ENCODE results near the gene PPIAL4G.
"Not testable (repeated sequence)": the region's sequence is repeated elsewhere in the genome, so short reads cannot be mapped to it uniquely, and the experiment has no call there.

PPIAL4G gene

DNA sequence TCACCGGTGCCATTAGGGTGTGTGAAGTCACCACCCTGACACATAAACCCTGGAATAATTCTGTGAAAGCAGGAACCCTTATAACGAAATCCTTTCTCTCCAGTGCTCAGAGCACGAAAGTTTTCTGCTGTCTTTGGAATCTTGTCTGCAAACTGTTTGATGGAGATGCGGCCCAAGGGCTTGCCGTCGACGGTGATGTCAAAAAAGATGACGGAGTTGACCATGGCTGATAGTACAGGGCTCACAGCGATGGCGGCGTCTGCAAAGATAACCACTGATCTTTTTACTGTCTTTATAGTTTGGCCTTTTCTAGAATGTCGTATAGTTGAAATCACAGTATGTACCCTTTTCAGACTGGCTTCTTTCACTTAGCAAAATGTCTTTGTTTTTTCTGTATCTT is at the start of gene PPIAL4G:
PPIAL4G (minus strand) TSS at position 274 of the 400 bp plus-strand sequence; CDS start at position 224, 50 bp downstream.
- not testable (repeated sequence) for H3K27ac ChIP-seq

DNA sequence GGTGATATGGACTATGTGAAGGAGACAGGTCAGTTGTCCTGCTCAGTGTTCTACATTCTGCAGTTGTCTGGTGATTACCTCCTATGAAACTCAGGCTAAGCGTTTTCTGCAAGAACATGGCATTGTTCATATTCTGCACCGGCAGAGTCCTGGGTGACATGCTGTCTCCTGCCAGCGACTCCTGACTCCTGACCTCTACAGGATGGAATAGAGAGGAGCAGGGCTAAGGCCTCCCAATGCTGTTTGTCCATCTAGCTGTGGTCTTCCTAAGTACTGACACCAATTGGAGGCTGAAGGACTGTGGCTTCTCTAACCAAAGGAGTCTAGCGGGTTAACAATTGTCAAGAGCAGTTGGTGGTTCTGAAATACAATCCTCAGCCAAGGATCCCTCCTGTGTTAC is 49.1 kb upstream of the PPIAL4G start:
- not testable (repeated sequence) for H3K27ac ChIP-seq

- TF ChIP-seq CTCF (conservative IDR thresholded peaks at IDR 0.05), result peak; percentile 4; the same call in 1 of the 2 replicates
- peak overlapping the region; percentile 51; the same call in 1 of the 2 replicates for H3K27ac ChIP-seq
Observed at GRCh38 chr1:148529101-148529567, 46.0 kb upstream of the PPIAL4G start.

GRCh38 chr1:148528591-148528990 is 45.5 kb upstream of the PPIAL4G start:
- peak overlapping the region; percentile 51; the same call in 1 of the 2 replicates for H3K27ac ChIP-seq

- H3K27ac ChIP-seq, result not testable (repeated sequence)
Observed at GRCh38 chr1:148526587-148526986, 43.5 kb upstream of the PPIAL4G start.

- peak overlapping the region; percentile 73 for H3K27ac ChIP-seq
Observed at GRCh38 chr1:148523205-148524144, 40.4 kb upstream of the PPIAL4G start.

DNA sequence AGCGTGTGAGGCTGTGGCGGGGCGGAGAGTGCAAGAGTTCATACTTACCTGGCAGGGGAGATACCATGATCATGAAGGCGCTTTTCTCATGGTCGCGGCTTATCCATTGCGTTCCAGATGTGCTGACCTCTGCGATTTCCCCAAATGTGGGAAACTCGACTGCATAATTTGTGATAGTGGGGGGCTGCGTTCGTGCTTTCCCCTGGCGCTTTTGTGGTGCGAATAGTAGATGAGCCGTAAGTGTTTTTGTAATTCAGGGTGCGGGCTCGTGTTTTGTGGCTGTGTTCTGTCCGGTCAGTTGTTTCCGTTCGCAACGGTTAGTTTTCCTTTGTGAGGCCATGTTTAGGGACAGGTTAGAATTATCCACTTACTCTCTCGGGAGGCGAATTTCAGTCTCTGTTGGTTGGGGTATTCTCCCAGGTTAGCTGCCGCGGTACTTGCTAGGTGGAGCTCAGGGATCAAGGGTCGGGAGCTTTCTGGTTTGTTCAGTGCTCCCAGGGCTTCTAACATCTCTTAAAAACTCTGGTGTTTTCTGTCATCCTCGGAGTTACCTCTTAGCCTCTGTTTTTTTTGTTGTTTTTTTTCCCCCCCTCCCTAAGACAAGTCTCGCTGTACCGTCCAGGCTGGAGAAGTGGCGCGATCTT is 39.6 kb upstream of the PPIAL4G start:
- peak overlapping the region; percentile 73 for H3K27ac ChIP-seq

DNA sequence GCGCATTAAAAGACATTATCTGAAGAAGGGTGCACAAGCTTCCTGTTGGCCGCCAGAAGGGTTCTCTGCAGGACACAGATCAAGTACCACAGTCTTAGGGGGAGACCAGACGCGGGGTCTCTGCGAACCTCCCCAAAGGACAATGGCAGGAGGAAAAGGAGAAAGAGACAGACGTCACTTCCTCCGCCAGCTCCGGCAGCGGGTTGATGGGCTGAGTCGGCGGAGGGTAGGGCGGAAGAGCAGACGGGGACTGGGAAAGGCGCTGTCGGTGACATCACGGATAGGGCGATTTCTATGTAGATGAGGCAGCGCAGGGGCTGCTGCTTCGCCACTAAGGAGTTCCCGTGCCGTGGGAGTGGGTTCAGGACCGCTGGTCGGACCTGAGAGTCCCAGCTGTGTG is 39.0 kb upstream of the PPIAL4G start:
- H3K27ac ChIP-seq, result peak overlapping the region; percentile 73

DNA sequence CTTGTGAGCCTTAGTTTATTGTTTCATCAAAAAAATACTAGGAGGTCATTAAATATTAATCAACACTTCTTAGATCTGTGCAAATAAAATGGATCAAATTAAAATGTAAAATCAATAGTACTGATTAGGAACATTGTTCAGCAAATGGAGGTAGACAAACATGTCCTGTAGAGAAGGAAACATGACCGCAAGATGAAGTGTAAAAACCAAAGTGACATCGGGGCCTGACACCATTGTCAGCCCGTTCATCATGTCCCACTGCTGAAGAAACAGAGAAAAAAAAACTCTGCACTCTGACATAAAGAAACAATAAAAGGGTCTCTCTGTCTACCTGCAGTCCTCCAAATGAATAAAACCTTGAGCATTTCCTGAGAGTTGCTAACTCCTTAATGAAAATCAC is 31.2 kb upstream of the PPIAL4G start:
- not testable (repeated sequence) for H3K27ac ChIP-seq

DNA sequence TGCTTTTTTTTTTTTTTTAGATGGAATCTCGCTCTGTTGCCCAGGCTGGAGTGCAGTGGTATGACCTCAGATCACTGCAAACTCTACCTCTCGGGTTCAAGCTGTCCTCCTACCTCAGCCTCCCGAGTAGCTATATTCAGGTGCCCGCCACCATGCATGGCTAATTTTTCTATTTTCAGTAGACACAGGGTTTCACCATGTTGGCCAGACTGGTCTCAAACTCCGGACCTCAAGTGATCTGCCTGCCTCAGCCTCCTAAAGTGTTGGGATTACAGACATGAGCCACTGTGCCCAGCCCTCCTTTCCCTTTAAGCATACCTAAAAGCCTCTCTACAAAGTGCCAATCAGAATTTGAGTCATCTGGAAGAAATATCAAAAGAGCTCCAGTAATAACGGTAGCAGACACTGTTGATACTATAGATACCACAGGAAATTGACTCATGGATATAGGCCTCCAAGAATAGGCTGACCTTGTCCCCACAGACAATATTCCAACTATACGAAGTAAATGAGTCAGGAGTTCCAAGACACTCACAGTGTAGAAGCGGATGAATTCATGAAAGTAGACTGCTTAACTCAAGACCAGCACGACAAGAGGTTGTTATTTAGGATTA is 29.6 kb upstream of the PPIAL4G start:
- not testable (repeated sequence) for H3K27ac ChIP-seq

- H3K27ac ChIP-seq, result not testable (repeated sequence)
Observed at GRCh38 chr1:148493933-148494332, 10.8 kb upstream of the PPIAL4G start.

- not testable (repeated sequence) for H3K27ac ChIP-seq
Observed at GRCh38 chr1:148481134-148481533, 2.0 kb downstream of the PPIAL4G start.

- not testable (repeated sequence) for H3K27ac ChIP-seq
Observed at GRCh38 chr1:148459694-148460093, 23.4 kb downstream of the PPIAL4G start.

GRCh38 chr1:148458901-148459581 is 24.1 kb downstream of the PPIAL4G start:
- H3K27ac ChIP-seq, result peak overlapping the region; percentile 37; the same call in 1 of the 2 replicates

- peak overlapping the region; percentile 37; the same call in 1 of the 2 replicates for H3K27ac ChIP-seq
Observed at GRCh38 chr1:148458398-148458797, 24.7 kb downstream of the PPIAL4G start.

DNA sequence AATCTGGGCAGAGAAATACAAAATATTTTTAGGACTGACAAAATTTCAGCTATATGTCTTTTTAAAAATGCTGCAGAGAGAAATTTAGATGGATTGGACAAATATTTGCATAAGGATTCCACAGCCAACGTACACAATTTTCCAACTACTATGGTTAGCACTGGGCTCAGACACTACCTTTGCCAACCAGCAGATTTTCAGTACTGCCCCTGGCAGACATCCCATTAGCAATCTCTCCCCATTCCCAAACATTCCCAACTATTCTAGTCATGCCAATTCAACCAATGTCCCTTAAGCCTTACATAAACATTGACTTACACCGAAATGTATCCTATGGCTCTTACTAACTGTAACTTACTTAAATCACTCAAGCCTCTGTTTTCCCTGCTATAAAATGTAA is 30.3 kb downstream of the PPIAL4G start:
- H3K27ac ChIP-seq, result not testable (repeated sequence)

DNA sequence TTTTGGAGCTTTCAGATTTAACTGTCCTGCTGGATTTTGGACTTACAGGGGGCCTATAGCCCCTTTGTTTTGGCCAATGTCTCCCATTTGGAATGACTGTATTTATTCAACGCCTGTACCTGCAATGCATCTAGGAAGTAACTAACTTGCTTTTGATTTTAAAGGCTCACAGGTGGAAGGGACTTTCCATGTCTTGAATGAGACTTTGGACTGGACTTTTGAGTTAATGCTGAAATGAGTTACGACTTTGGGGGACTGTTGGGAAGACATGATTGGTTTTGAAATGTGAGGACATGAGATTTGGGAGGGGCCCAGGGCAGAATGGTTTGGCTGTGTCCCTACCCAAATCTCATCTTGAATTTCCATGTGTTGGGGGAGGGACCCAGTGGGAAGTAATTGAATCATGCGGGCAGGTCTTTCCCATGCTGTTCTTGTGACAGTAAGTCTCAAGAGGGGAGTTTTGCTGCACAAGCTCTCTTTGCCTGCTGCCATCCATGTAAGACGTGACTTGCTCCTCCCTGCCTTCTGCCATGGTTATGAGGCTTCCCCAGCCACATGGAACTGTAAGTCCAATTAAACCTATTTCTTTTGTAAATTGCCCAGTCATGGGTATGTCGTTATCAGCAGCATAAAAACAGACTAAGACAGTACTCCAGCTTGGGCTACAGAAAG is 43.3 kb downstream of the PPIAL4G start:
- H3K27ac ChIP-seq, result not testable (repeated sequence)
